NCI-H1417 treated with DMSO at 0.1 percent for 48 hours (cell line): ENCODE data around the gene GRIK4.

Experiments
- DNase-seq: peaks from one replicate; lab custom pipeline; 2025; lab: John Stamatoyannopoulos, UW

GRIK4 gene

DNA sequence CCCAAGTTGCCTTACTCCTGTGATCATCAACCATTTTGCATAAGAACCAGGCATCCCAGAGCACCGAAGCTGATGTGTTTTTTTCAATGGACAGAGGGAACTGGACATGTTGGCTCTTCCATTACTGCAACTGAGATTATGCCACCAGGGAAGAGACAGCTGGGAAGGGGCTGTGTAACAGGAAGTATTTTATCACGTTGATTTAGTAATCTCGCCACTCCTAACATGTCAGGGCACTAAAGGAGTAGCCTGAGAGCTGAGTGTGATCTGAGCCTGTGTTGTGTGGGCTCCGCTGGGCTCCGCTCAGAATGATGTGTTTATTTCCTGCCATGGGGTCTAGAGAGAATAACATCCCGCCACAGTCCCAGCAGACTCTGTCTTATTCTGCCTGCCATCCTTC, 165.4 kb downstream of the GRIK4 start:
- DNase-seq, result no peak

DNA sequence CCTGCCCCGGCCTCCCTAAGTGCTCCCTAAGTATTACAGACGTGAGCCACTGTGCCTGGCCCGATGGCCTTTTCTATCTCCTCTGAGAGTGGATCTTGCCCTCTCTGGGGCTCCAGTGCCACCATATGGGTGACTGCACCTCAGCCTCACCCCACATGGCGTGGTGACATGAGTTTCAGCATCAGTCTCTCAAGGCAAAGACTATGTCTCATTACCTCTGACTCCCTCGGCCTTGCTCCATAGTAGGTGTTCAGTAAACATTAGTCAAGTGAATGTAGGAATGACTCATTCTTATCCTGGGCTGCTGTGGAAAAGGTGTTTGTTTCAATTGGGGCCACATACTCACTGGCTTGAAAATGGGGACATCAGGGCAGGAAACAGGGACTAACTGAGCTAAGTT, 168.8 kb downstream of the GRIK4 start:
- no peak for DNase-seq

DNA sequence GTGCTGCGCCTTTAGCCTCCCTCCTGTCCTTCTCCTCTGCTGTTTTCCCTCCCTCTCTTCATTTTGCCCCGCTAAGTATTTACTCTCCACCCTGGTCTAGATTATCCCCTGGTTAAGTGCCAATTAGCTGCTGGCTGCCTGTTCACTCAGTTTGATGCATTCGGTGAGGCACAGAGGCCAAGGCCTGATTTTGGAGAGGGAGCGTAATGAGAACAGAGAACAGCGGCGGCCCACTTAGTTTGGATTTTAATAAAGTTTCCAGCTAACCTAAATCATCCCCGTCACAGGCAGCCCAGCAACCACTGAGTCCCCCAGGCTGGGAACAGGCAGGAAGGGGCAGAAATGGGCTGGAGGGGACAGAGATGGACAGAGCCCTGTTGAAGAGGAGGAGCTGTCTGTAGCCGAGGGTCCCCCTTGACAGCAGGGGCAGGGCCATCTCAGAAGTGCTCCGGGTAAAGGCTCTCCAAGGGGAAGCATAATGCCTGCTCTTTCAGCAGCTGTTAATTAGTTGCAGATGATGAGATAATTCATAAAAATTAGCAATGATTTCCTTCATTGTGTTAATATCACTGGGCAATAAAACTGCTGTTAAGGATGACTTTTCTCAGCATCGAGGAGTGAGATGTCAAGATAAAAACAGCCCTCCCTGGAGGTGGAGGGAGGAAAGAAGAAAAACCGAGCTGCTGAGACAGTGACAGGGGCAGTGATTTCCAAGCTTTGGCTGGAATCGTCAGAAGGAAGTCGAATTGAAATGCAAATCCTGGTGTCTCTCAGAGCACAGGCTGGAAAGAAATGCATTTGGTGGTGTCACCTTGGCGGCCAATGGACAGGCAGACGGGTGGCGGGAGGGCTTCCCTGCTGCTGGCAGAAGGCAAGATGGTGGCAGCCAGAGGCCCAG, 170.1 kb downstream of the GRIK4 start:
- no peak for DNase-seq

DNA sequence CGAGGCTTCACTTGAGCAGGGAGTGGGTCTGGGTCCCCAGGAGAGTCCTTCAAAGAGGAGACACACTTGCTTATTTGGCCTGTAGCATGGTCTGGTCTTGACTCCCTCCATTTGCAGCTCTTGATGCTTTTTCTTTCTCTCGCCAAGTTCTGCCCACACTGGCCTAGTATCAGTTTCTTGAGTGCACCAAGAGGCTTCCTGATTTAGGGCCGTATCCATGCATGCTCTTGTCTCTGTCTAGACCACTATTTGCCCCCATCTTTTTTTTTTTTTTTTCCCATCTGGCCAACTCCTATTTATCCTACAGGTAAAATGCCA, 170.7 kb downstream of the GRIK4 start:
- DNase-seq, result no peak

DNA sequence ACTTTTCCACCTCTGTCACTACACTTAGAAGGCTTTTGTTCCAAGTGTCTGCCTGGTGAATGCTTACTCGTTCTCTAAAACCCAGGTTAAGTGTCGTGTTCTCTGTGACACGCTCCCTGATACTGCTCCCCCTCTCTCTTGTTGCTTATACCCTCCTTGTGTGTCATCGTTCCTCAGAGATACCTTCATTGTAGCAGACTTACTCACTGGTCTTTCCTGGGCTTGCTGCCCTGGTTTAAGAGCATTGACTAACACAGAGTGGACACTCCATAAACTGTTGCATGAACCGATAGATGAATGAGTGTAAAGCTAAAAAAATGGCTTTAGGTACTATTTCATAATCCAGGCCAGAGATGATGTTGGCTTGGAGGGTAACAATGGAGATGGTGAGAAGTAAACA, 171.3 kb downstream of the GRIK4 start:
- no peak for DNase-seq

GRCh38 chr11:120686516-120686915, 175.0 kb downstream of the GRIK4 start:
- DNase-seq, result no peak

- DNase-seq, result no peak
Measured at GRCh38 chr11:120688163-120688562, 176.6 kb downstream of the GRIK4 start.

DNA sequence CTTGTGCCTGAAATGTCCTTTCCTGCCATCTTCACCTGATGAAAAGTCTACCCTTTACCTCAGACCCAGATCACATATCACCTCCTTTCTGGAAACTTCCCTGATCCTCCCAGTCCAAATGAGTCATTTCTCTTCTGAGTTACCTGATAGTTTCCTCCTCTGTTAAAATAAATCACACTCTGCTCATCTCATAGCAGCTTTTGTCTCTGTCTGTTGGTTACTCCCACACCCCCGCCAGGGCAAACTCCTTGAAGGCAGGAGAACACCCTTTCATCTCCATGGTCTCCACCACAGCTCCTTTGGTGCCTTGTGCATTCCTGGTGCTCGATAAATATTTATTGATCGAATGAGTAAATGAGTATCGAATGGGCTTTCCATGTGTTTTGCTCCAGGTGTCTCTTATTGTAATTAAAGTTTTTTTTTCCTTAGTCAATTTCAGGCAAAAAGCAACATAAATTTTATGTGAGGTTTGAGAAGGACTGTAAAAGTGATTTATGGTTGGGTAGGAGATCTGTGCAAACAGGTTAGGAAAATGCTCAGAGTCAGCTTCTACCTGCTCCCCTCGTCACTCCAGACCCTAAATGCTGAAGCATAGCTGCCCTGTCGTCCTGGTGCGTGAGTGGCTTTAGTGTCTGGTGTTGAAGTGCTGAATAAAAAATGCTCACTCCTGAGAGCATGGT, 178.2 kb downstream of the GRIK4 start:
- no peak for DNase-seq

- no peak for DNase-seq
Measured at GRCh38 chr11:120690406-120690805, 178.9 kb downstream of the GRIK4 start.

DNA sequence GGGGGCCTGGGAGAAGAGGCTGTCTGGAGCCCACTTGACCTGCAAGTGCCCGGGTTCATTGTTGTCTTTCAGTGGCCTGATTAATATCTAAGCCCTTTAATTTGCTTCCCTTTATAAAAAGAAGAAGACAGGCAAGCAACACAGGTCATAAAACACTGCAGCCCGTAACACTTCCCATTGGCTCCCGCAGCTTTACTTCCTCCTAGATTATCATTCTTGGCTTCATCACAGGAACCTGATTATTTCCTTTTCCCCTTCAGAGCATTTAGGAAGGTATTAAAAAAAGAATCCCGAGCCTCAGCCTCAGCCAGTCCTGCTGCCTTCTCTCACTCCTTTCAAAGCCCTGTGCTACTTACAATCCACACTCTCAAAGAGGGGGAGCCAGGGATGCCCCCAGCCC, 183.2 kb downstream of the GRIK4 start:
- no peak for DNase-seq

DNA sequence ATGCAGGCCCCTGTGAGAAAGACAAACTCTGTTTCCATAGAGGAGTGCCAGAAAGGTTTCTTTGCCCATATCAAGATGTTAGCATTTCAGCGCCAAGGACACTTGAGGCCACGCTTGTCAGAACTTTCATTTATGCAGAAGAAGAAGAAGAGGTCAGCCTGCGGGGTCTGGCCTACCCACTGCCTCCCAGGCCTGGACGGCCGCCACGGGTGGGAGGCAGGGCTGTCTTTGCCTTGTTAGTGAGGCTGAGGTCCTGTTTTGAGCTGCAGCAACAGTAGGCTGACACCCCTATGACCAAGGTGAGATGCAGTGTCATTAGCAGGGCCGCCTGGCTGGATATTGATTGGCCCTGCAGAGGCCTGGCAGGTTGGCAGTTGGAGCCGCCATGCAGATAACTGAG, 183.9 kb downstream of the GRIK4 start:
- DNase-seq, result no peak

DNA sequence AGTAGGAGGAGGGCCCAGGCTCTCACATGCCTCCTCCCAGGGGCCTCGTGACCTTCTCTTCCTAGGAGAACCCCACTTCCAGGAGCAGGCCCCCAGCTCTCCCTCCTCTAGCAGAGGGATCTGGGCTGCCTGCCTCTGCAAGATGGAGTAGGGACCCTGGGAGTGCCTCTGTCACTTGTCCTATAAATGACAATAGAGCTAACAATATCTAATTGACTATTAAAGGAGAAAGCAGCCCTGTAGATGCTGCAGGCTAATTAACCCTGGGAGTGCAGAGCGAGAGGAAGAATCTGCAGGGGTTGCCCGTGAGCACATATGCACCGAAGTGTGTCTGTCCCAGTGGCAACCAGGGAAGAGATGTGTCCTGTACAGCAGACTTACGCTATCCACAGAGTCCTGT, 184.4 kb downstream of the GRIK4 start:
- no peak for DNase-seq

DNA sequence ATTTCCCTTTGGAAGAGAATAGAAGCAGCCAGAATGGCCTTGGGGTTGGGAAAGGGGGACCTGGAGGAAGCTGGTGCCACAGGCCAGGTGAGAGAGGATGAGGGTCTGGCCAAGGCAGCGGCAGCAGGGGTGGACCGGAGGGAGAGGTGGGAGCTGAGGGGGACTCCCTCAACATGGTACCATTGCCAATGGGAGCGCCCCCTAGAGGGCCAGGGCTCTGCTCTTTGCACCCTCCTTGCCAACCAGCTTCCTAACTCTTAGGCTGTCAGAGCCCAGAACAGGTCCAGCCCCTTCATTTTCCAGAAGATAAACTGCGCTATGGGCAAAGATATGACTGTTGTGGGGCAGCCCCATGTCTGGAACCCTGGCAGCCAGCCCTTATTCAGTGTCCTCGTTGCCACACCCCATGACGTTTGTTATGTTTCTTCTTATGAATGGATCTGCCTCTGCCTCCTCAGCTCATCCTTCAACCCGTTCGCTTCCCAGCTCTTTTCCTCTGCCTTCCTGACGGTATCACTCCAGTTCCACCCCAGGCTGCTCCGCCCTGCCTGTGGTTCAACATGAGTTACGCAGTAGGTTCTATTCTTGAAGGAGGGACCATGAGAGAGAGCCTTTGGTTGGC, 185.2 kb downstream of the GRIK4 start:
- DNase-seq, result no peak

DNA sequence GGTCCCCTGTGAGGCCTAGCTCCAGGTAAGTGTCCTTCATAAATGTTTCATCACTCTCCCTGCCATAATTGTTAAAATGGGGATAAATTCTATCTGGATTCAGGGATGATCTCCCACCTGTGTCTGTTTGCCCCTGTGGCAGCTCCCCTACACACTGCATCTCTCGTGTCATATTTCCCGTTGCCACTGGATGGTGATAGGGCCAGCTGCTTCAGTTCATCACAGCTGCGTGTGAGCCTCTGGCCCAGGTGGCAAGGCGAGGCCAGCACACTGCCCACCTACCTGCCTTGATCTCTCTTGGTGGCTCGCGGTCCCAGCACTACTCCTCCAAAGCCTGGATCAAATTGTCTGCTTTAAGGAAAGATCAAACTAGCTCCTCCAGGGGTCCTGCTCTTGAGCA, 187.4 kb downstream of the GRIK4 start:
- no peak for DNase-seq

DNA sequence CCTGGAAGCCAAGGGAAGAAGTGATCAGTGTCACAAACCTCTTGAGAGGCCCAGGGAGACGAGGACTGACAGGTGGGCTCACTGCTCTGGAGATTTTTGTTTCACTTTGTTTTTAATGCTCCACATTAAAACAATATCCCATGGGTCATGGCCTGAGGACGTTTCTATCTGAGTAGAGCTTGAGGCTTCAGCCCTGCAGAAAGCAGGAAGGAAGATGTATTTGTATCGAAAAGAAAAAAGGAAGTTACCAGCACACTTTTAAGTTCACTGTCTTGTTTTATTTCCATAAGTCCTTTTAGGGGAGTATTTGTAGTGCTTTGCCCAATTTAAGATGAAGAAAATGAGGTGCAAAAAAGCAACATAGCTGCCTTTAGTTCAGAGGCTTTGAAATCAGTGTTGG, 191.1 kb downstream of the GRIK4 start:
- DNase-seq, result no peak

DNA sequence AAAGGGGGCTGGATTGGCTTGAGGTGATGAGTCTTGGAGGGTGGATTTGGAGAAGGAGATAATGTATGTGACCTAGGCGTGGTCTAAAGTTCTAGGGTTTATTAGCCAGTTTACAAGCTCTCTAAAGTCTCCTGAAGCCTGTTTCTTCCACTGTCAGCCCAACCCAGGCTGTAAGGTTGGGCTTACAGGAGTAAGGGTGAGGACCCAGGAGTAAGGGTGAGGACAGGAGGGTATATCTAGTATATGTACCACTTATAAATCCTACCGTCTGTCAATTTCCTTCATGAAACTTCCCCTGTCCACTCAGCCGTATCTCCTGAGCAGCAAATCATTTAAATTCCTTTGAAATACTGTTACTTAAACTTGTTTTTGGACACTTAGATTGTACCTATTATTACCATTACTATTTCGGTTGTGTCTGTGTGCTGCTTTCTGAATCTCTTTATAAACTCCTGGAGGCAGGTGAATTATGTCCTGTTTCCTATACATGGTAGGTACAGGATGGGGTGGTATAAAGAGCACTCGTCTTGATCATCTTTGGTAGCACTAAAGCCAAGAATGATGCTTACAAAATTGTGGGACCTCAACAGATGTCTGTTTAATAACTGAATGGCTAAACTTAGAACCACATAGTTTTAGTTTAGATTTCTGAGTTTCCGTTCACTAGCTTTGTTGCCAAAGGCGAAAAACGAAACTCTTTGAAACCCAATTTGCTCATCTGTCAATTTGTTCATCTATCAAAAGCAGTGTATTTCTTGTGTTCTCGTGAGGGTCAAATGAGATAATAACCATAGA, 192.0 kb downstream of the GRIK4 start:
- DNase-seq, result no peak

DNA sequence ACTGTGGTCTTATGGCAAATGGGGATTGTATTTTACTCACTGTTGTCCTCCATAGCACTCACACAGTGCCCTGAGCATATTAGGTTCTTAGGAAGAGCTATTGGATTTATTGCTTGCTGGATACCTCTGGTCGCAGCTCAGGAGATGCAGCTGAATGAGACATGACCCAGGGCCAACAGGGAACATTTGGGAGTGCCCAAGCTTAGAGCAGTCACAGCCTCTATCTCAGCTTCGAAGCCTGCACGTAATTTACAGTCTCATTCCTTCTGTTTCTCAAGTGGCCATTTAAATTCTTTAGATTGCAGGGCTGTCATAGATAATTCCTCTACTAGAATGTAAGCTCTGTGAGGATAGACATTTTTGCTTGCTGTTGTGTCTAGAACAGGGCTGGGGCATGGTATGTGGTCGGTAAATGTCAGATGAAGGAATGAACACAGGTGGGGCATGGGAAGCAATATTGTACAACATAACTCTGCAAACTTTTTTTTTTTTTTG, 192.8 kb downstream of the GRIK4 start:
- no peak for DNase-seq

GRCh38 chr11:120706257-120706656, 194.7 kb downstream of the GRIK4 start:
- DNase-seq, result no peak

GRCh38 chr11:120707098-120707497, 195.6 kb downstream of the GRIK4 start:
- DNase-seq, result no peak

DNA sequence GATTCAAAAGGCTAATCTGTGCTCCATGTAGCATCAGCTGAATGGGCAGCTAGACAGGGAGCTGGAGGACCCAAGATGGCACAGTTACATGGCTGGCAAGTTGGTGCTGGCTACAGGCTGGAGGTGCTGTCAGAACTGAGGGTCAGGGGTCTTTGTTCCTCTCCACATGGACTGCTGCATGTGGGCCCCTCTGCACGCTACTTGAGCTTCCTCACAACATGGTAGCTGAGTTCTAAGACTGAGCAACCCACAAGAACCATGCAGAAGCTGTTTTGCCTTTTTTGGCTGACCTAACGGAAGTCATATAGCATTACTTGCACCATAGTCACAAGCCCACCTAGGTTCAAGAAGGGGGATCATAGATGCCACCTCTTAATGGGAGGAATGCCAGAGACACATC, 196.1 kb downstream of the GRIK4 start:
- DNase-seq, result no peak

DNA sequence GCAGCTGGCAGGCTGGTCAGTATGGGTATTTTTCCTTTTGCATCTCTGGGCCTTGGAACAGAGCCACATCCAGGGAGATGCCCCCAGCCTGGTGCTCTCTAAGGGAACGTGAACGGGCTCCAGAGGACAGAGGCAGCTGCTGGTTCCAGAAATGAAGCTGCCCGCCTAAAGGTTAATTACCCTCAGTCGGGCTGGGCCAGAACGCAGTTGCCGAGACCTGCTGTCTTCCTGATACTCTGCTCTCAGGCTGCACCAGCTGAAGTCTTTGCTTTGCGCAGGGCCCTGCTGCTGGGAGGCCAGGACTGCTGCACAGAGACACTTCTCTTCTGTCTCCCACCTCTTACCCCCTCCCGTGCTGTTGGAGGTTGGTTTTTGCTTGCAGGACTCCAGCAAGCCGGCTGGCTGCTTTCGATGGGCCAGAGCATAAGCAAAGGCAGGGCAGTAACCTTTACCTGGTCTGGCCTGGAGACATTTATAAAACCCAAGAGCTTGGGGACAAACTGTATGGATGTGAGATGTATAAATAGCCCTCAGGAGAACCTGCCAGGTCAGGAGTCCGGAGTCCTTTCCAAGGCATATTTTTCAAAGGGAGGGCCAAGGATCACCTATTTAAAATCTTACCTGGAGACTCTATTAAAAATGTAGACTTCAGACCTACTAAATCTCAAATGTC, 197.1 kb downstream of the GRIK4 start:
- DNase-seq, result no peak

- no peak for DNase-seq
Measured at GRCh38 chr11:120709808-120710207, 198.3 kb downstream of the GRIK4 start.
